GM18517 (cell line): ENCODE results near the gene CEP135.

ENCODE experiments used
- ATAC-seq: cut with Tn5 transposase; IDR thresholded peaks from one replicate; pipeline ENCODE4 v1.9.1; 2021; ENCODE audit warnings: mild to moderate bottlenecking, moderate library complexity; ENCODE audit not compliant: unreplicated experiment

Gene CEP135

GRCh38 chr4:56003606-56004005 lies 54.9 kb downstream of the CEP135 start:
- no peak for ATAC-seq

- no peak for ATAC-seq
These were observed 55.5 kb downstream of the CEP135 start for GRCh38 chr4:56004235-56004634.

GRCh38 chr4:56007154-56007553 lies 58.4 kb downstream of the CEP135 start:
- ATAC-seq, result no peak

- ATAC-seq, result no peak
These were observed 59.5 kb downstream of the CEP135 start for GRCh38 chr4:56008206-56008605.

GRCh38 chr4:56026596-56026995 lies 77.9 kb downstream of the CEP135 start:
- no peak for ATAC-seq

- ATAC-seq, result no peak
These were observed 79.4 kb downstream of the CEP135 start for GRCh38 chr4:56028165-56028564.

- ATAC-seq, result no peak
These were observed 89.9 kb downstream of the CEP135 start for GRCh38 chr4:56038487-56039162.

GRCh38 chr4:56040842-56041241 lies 92.1 kb downstream of the CEP135 start:
- ATAC-seq, result no peak

- no peak for ATAC-seq
These were observed 93.5 kb downstream of the CEP135 start for GRCh38 chr4:56042225-56042624.

GRCh38 chr4:56048383-56048701 lies 99.6 kb downstream of the CEP135 start:
- ATAC-seq, result no peak

- ATAC-seq, result peak; percentile 93
These were observed 100.1 kb downstream of the CEP135 start for GRCh38 chr4:56048702-56049431.

GRCh38 chr4:56050625-56051024 lies 101.9 kb downstream of the CEP135 start:
- ATAC-seq, result no peak

- ATAC-seq, result no peak
These were observed 102.4 kb downstream of the CEP135 start for GRCh38 chr4:56051029-56051709.

- no peak for ATAC-seq
These were observed 102.9 kb downstream of the CEP135 start for GRCh38 chr4:56051710-56052075.

- no peak for ATAC-seq
These were observed 103.7 kb downstream of the CEP135 start for GRCh38 chr4:56052481-56052880.

GRCh38 chr4:56052966-56053365 lies 104.2 kb downstream of the CEP135 start:
- no peak for ATAC-seq

GRCh38 chr4:56055027-56055977 lies 106.6 kb downstream of the CEP135 start:
- ATAC-seq, result no peak

GRCh38 chr4:56055991-56056390 lies 107.2 kb downstream of the CEP135 start:
- no peak for ATAC-seq

- ATAC-seq, result no peak
These were observed 109.8 kb downstream of the CEP135 start for GRCh38 chr4:56058555-56058954.

- no peak for ATAC-seq
These were observed 111.3 kb downstream of the CEP135 start for GRCh38 chr4:56060036-56060435.

- no peak for ATAC-seq
These were observed 113.4 kb downstream of the CEP135 start for GRCh38 chr4:56062106-56062505.
